LHCN-M2 (cell line): Measurements from ENCODE around the gene KDELR1. TPM values are rescaled to one million over a fixed set of nuclear protein-coding genes. Genes with fewer than 3 reads are reported as not detected.
"Not testable (repeated sequence)": the region's sequence is repeated elsewhere in the genome, so short reads cannot be mapped to it uniquely, and the experiment has no call there.

Experiments used
- DNase-seq: peaks from one replicate; pipeline ENCODE4 v3.0.0-alpha.2; 2012; ENCODE audit warnings: low read depth
- total RNA-seq: library from RNA; depleted of rRNA; stranded (reverse); fragments of >200 nt; gene quantifications from 2 replicates; pipeline ENCODE4 v1.2.3, GENCODE V29; 2014

The KDELR1 gene
- total RNA-seq, 1 experiment from 2014 or later, result 121 TPM

DNA sequence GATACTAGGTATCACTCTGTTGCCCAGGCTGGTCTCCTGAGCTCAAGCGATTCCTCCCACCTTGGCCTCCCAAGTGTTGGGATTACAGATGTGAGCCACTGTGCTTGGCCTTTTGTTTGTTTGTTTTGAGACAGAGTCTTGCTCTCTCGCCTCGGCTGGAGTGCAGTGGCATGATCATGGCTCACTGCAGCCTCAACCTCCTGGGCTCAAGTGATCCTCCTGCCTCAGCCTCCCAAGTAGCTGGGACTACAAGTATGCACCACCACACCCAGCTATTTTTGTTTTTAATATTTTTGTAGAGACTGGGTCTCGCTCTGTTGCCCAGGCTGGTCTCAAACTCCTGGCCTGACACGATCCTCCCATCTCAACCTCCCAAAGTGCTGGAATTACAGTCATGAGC, 19.6 kb downstream of the KDELR1 start:
- not testable (repeated sequence) for DNase-seq

DNA sequence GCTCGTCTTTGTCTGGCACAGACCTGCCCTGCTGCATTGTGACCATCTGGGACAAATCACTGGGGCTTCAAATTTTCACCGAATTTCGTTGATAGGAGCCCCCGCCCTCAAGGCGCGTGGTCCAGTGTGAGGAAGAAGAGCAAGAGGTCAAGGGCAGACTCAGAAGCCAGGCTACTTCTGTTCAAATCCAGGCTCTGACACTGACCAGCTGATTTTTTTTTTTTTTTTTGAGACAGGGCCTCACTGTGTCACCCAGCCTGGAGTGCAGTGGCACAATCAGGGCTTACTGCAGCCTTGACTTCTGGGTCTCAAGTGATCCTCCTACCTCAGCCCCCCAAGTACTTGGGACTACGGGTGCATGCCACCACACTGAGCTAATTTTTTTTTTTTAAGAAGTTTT, 20.0 kb downstream of the KDELR1 start:
- DNase-seq, result no peak

DNA sequence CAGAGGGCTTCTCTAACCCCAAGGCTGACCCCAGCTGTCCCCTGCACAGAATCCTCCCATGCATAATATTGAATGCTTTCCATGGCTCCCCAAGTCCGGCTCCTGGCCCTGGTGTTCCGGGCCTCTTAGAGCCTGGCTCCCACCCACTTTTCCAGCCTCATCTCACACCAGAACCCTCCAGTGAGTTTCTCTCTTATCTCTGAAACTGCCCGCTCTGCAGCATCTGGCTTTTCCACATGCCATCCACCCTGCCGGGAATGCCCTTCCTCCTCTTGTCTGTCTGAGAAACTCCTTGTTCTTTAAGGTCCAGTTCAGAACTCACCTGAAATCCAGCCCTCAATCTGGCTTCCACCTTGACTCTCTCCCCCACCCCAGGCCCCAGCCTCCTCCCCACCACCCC, 20.4 kb downstream of the KDELR1 start:
- DNase-seq, result no peak

DNA sequence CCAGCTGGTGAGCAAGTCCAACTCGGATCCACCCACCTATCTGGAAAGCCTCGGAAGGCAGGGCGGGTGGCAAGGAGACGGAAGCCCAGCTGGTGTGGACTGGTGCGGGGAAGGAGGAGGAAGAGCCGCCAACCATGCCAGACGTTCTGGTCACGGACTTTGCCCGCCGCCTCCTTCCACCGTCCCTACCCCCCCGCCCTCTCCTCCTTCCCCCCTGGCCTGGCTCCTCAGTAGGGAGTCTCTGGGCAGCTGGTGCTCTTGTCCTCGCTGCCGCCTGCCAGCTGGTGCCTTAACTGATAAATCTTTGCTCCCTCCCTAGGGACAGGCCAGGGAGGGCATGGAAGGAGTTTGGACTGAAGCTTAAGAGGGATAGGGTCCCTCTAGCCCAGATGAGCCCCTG, 22.4 kb downstream of the KDELR1 start:
- DNase-seq, result no peak

- DNase-seq, result no peak
Observed at GRCh38 chr19:48367855-48368254, 23.5 kb downstream of the KDELR1 start.

DNA sequence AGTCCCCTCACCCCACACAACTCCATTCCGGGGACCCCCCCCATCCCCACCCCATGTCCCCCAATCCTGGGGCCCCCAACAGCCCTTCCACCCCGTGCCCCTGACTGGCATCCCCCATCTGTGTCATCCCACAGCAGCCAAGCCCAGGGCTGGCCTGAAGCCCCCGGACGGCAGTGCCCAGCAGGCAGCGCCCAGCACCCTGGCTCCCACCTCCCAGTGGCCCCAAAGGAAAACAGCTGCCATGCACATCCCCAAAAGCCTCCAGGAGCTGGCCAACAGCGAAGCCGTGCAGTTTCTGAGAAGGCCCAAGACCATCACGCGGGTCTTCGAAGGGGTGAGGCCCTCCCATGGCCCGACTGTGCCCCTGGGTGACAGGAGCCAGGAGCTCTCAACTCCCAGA, 25.7 kb downstream of the KDELR1 start:
- no peak for DNase-seq

- no peak for DNase-seq
Observed at GRCh38 chr19:48364598-48365348, 26.6 kb downstream of the KDELR1 start.

- peak; percentile 99 for DNase-seq
Observed at GRCh38 chr19:48363810-48364597, 27.3 kb downstream of the KDELR1 start, which contains the start of the genes SYNGR4 and TMEM143. SYNGR4 (plus strand) TSS chr19:48364367; CDS start chr19:48365843, 1,476 bp downstream. TMEM143 (minus strand) TSS chr19:48363940; CDS start chr19:48363920, 20 bp downstream.

GRCh38 chr19:48363500-48363809, 27.9 kb downstream of the KDELR1 start:
- no peak for DNase-seq

- peak; percentile 94 for DNase-seq
Observed at GRCh38 chr19:48362716-48363499, 28.4 kb downstream of the KDELR1 start.

DNA sequence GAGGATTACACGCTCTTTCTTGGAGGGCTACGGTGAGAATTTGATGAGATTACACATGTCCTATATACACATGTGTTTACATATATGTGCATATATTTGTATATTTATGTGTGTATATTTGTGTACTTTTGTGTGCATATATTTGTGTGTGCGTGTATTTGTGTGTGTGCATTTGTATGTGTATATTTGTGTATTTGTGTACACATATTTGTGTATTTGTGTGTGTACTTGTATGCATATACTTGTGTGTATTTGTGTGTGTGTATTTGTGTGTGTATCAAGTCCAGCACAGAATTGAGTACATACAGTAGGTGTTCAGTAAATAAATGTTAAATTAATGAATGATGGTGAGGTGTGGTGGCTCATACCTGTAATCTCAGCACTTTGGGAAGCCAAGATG, 29.4 kb downstream of the KDELR1 start:
- no peak for DNase-seq

DNA sequence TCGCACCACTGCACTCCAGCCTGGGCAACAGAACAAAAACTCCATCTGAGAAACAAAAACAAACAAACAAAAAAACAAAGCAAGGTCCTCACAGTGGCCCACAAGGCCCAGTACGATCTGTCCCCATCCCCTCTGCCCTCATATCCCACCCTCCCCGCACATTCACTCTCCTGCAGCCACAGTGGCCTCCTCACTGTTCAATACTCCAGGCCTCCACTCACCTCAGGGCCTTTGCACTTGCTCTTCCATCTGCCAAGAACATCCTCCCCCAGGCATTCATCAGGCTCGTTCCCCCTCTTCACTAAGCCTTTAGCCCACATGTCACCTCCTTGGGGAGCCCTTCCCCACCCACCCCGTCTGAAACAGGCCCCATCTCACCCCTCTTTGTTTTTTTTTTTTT, 32.2 kb downstream of the KDELR1 start:
- no peak for DNase-seq

DNA sequence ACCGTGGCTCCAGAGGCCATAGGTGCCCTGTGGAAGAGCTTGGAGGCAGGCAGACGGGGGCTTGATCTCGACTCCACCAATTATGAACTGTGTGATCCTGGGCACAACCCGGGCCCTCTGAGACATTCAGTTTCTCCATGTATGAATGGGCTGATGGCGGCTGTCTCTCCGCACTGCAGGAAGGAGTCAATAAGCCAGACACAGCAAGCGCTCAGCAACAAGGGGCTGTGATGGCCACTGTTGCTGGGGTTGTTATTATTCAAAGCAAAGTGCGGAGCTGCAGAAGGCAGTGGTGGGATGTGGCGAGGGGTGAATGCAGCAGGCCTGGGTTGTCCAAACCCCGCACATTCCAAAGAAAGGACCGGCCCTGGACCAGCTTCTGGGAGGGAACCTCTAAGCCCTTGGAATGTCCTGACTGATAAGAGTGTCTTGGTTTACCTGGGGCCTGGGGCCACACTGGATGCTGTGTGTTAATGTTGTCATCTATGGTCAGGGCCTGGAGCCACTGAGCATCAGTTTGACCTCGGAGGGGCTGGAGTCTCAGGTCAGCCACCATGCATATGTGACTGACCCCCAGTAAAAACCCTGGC, 35.9 kb downstream of the KDELR1 start:
- no peak for DNase-seq

- no peak for DNase-seq
Observed at GRCh38 chr19:48354332-48354992, 36.9 kb downstream of the KDELR1 start.

DNA sequence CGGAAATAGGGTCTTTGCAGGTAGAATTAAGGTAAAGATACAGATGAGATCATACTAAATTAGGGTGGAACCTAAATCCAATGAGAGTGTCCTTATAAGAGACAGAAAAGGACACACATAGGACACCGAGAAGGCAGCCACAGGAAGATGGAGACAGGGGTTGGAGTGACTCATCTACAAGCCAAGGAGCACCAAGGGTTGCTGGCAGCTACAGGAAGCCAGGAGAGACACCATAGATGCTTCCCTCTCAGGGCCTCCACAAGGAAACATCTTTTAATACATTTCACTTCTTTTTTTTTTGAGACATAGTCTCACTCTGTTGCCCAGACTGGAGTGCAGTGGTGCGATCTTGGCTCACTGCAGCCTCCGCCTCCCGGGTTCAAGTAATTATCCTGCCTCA, 37.7 kb downstream of the KDELR1 start:
- no peak for DNase-seq

DNA sequence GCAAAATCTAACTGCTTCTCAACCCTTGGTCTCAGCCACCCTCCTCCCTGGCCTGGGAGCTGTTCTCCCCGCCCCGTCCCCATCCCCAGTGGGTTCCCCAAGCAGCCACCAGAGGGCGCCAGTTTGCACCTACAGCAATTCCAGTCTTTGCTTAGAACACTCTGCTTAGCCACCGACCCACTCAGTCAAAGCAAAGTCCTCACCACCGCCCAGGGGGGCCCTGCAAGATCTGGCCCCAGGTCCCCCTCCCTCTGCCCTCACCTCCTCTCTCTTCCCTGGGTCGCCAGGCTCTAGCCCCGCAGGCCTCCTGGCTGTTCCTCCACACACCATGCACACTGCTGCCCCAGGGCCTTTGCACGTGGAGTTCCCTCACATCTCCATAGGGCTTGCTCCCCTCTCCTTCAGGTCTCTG, 40.0 kb downstream of the KDELR1 start:
- DNase-seq, result peak; percentile 35

- DNase-seq, result no peak
Observed at GRCh38 chr19:48350856-48351255, 40.5 kb downstream of the KDELR1 start.

DNA sequence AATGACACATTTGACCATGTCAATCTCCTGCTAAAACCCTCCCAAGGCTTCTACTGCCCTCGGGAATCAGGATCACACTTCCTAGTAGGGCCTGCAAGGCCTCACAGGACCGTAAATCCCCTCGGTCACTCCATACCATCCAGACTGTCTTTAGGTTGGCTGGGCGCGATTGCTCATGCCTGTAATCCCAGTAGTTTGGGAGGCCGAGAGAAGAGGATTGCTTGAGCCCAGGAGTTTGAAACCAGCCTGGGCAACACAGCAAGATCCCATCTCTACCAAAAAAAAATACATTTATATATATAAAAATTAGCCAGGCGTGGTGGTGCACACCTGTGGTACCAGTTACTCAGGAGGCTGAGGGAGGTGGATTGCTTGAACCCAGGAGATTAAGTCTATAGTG, 42.6 kb downstream of the KDELR1 start:
- DNase-seq, result no peak

DNA sequence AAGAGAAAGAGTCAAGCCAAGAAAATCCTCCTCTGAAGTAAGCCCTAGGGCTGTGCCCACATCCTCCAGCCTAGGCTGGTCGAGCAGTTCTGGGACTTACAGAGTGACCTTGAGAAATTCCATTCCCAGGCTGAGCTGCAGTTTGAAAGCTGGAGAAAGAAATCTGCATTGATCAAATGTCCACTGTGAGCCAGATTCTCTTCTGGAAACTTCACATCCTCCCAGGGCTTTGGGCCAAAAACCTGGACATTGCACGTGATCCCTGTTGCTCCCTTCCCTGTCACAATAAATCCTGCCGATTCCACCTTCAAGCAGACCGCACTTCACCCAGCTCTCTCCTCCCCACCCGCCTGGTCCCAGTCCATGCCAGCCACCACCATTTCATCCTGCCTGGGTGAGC, 43.3 kb downstream of the KDELR1 start:
- no peak for DNase-seq

DNA sequence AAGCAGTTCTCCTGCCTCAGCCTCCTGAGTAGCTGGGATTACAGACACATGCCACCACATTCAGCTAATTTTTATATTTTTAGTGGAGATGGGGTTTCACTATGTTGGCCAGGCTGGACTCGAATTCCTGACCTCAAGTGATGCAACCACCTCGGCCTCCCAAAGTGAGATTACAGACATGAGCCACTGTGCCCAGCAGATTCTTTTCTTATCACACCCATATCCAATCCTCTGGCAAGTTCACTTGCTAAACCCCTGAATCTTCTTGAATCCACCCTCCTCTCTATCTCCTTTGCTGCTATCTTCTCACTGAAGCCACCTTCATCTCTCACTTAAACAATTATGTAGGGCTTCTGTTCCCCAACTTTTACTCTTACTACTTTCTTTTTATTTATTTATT, 45.2 kb downstream of the KDELR1 start:
- DNase-seq, result no peak

DNA sequence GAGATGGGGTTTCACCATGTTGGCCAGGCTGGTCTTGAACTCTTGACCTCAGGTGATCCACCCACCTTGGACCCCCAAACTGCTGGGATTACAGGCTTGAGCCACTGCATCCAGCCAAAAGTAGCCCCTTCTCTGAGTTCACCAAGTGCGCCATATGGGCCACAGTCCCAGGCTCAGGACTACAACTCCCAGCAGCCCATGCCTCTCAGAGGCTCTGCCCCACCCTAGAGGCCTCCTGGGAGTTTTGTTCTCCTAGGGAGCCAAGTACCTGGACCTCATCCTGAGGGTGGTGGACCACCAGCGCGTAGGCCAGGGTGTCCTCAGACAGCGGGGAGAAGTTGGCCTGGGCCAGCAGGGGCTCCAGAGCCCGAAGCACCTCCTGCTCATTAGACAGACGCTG, 46.5 kb downstream of the KDELR1 start:
- no peak for DNase-seq
